Caco-2 (cell line): ENCODE data around the gene GALNT18. TPM values are rescaled to one million over a fixed set of nuclear protein-coding genes. Genes with fewer than 3 reads are reported as not detected.

Source experiments
- BruUV-seq: library from RNA; stranded (reverse); fragments of 400-500 nt; replicated peaks from 2 replicates; lab custom pipeline; 2021; lab: Mats Ljungman, UMichigan
- CTCF ChIA-PET: fragments of 300-600 bp; sonication (Branson Sonifier 250); formaldehyde crosslinking; loops from one replicate; lab custom pipeline; 2022; ENCODE audit warnings: antibody characterized with exemption; lab: Charles Lee
- POLR2A ChIA-PET: fragments of 300-600 bp; sonication (Branson Sonifier 250); formaldehyde crosslinking; loops from one replicate; lab custom pipeline; 2022; ENCODE audit warnings: antibody characterized with exemption; lab: Charles Lee
- DNase-seq, 2 experiments: peaks; one replicate each; pipeline versions ENCODE4 v3.0.0 to v3.0.0-alpha.2; 2020 to 2022
- H3K27me3 ChIP-seq: replicated peaks from 2 replicates; pipeline ENCODE4 v1.6.0; 2011; ENCODE audit warnings: low read length; ENCODE audit not compliant: control insufficient read depth, insufficient read depth
- H3K36me3 ChIP-seq: 2 replicates; pipeline ENCODE4 v1.5.1; 2011; ENCODE audit warnings: low read length; ENCODE audit not compliant: control insufficient read depth, insufficient read depth
- H3K4me1 ChIP-seq: fragments of 250-450 bp; sonication (Bioruptor Pico); 2 replicates; pipeline ENCODE4 v1.5.1; 2020; ENCODE audit warnings: mild to moderate bottlenecking
- H3K4me3 ChIP-seq: 2 replicates; pipeline ENCODE4 v1.5.1; 2011; ENCODE audit warnings: low read depth, mild to moderate bottlenecking, control low read depth, low read length
- H3K9me3 ChIP-seq: fragments of 250-450 bp; sonication (Bioruptor Pico); 2 replicates; pipeline ENCODE4 v1.5.1; 2020; ENCODE audit warnings: mild to moderate bottlenecking, moderate library complexity
- H3K27ac Mint-ChIP-seq: one replicate; pipeline ENCODE4 v1.8.0; 2022; ENCODE audit warnings: mixed read lengths; ENCODE audit not compliant: unreplicated experiment
- H3K27me3 Mint-ChIP-seq: one replicate; pipeline ENCODE4 v1.8.0; 2022; ENCODE audit warnings: mixed read lengths; ENCODE audit not compliant: insufficient read depth, unreplicated experiment
- H3K36me3 Mint-ChIP-seq: one replicate; pipeline ENCODE4 v1.8.0; 2022; ENCODE audit warnings: mild to moderate bottlenecking, mixed read lengths; ENCODE audit not compliant: insufficient read depth, unreplicated experiment
- H3K4me1 Mint-ChIP-seq: one replicate; pipeline ENCODE4 v1.8.0; 2022; ENCODE audit warnings: low read depth, mixed read lengths; ENCODE audit not compliant: unreplicated experiment
- H3K4me3 Mint-ChIP-seq: one replicate; pipeline ENCODE4 v1.8.0; 2022; ENCODE audit warnings: mild to moderate bottlenecking, moderate library complexity, mixed read lengths; ENCODE audit not compliant: unreplicated experiment
- H3K9me3 Mint-ChIP-seq: one replicate; pipeline ENCODE4 v1.8.0; 2022; ENCODE audit warnings: mixed read lengths; ENCODE audit not compliant: unreplicated experiment
- CTCF ChIP-seq, 2 experiments: fragments of 200-600 bp in 1 of 2; IDR thresholded peaks; 1 replicate in 1 of 2; 2 replicates in 1 of 2; pipeline versions ENCODE4 v1.5.1 to v1.8.0; 2011 to 2022; ENCODE audit warnings: antibody characterized with exemption in 1 of 2, control low read depth in 1 of 2, inconsistent platforms in 1 of 2, low read depth in 1 of 2, low read length in 1 of 2, mild to moderate bottlenecking in 1 of 2, moderate library complexity in 1 of 2; ENCODE audit not compliant: insufficient read depth in 1 of 2, severe bottlenecking in 1 of 2, unreplicated experiment in 1 of 2
- intact Hi-C: fragments of 100-400 bp; cut with micrococcal nuclease; formaldehyde crosslinking; loops from one replicate; pipeline ENCODE4 v1.10.0; 2022; ENCODE audit not compliant: unreplicated experiment
- total RNA-seq: library from RNA; stranded (reverse); gene quantifications from 2 replicates; pipeline ENCODE4 v1.2.3, GENCODE V29; 2022

The GALNT18 gene
- total RNA-seq, 1 experiment from 2014 or later, result 0.43 TPM

- DNase-seq, result no peak
- Histone ChIP-seq H3K4me1 (no peaks in the 10 kb centered on the region), H3K4me3 (no peak overlapping the region), H3K9me3 (no peaks in the 10 kb centered on the region), H3K27me3 (no peaks in the 10 kb centered on the region), H3K36me3 (no peaks in the 10 kb centered on the region)
- TF ChIP-seq CTCF (IDR thresholded peaks at IDR 0.05; ENCODE audit: insufficient read depth in 1 of 2, low read depth in 1 of 2, low read length in 1 of 2, severe bottlenecking in 1 of 2, unreplicated experiment in 1 of 2), result no peak
- ChIA-PET CTCF (no interaction called here), POLR2A (no interaction called here)
- H3K36me3 Mint-ChIP-seq, result no peaks in the 10 kb centered on the region
- peaks cover 25% of the 10 kb centered on the region for H3K27me3 Mint-ChIP-seq
- no peak overlapping the region for H3K27ac Mint-ChIP-seq
- H3K4me1 Mint-ChIP-seq, result peaks cover 6% of the 10 kb centered on the region
- no peak overlapping the region for H3K4me3 Mint-ChIP-seq
- no TSS peak for BruUV-seq
- intact Hi-C loops, result no loop called here
- H3K9me3 Mint-ChIP-seq, result no peaks in the 10 kb centered on the region
Measured at GRCh38 chr11:11406652-11407051, 215.2 kb downstream of the GALNT18 start.

- no peak for DNase-seq
- H3K36me3 ChIP-seq, result no peaks in the 10 kb centered on the region
- no TSS peak for BruUV-seq
- ChIA-PET CTCF (interaction anchor here (0.7 kb wide), 1 partner anchor 254 kb away, joined by 3 read pairs; no protein-coding TSS in a partner anchor), POLR2A (no interaction called here)
- no peak overlapping the region for H3K4me3 Mint-ChIP-seq
- no peaks in the 10 kb centered on the region for H3K9me3 ChIP-seq
- no peak for TF ChIP-seq CTCF (IDR thresholded peaks at IDR 0.05; ENCODE audit: insufficient read depth in 1 of 2, low read depth in 1 of 2, low read length in 1 of 2, severe bottlenecking in 1 of 2, unreplicated experiment in 1 of 2)
- intact Hi-C loops, result no loop called here
- H3K27me3 Mint-ChIP-seq, result peaks cover 25% of the 10 kb centered on the region
- no peaks in the 10 kb centered on the region for H3K4me1 ChIP-seq
- H3K27ac Mint-ChIP-seq, result no peak overlapping the region
- no peaks in the 10 kb centered on the region for H3K9me3 Mint-ChIP-seq
- H3K36me3 Mint-ChIP-seq, result no peaks in the 10 kb centered on the region
- H3K4me1 Mint-ChIP-seq, result no peaks in the 10 kb centered on the region
- no peak overlapping the region for H3K4me3 ChIP-seq
- H3K27me3 ChIP-seq, result no peaks in the 10 kb centered on the region
Measured at GRCh38 chr11:11403763-11404725, 217.8 kb downstream of the GALNT18 start.

- Histone ChIP-seq H3K9me3 (no peaks in the 10 kb centered on the region), H3K36me3 (no peaks in the 10 kb centered on the region), H3K27me3 (no peaks in the 10 kb centered on the region), H3K4me1 (no peaks in the 10 kb centered on the region), H3K4me3 (no peak overlapping the region)
- ChIA-PET POLR2A (no interaction called here), CTCF (interaction anchor here (0.5 to 1.6 kb wide), 2 partner anchors 31 to 386 kb away, joined by 3 to 4 read pairs; no protein-coding TSS in a partner anchor)
- H3K27me3 Mint-ChIP-seq, result peaks cover 23% of the 10 kb centered on the region
- H3K4me1 Mint-ChIP-seq, result no peaks in the 10 kb centered on the region
- no peak for TF ChIP-seq CTCF (IDR thresholded peaks at IDR 0.05; ENCODE audit: insufficient read depth in 1 of 2, low read depth in 1 of 2, low read length in 1 of 2, severe bottlenecking in 1 of 2, unreplicated experiment in 1 of 2)
- intact Hi-C loops, result loop anchor here (1.0 kb wide), 1 partner anchor 385 kb away; no protein-coding TSS in a partner anchor
- no peak for DNase-seq
- no peaks in the 10 kb centered on the region for H3K9me3 Mint-ChIP-seq
- BruUV-seq, result no TSS peak
- no peak overlapping the region for H3K4me3 Mint-ChIP-seq
- no peaks in the 10 kb centered on the region for H3K36me3 Mint-ChIP-seq
- H3K27ac Mint-ChIP-seq, result no peak overlapping the region
Measured at GRCh38 chr11:11401960-11402535, 219.8 kb downstream of the GALNT18 start.
